ENCODE results near the gene GSG1L.
A peak's percentile ranks its signal among the peaks of the same experiment; 100 is the strongest.

GSG1L gene

DNA sequence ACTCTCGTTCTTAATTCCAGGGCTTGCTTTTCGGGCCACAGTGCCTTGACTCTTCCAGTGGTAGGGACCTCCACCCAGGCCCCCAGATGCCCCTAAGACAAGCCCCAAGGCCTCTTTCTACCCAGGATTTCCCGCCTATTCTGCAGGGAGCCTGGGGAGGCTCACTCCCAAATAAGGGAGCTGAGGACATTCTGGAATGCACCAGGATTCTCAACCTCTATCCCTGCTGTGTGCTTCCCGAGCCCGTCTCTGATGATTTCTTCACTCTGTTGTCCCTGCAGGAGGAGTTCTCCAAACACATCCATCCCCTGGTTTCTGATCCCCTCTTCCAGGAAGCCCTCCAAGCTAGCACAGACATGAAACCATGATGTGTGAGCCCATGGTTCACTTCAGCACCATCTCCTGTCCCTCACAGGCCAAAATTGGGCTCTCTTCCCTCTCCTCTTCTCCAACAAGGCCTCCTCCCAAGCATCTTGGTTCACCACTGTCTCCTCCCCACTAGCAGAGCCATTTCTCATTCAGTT is 257.6 kb downstream of the GSG1L start:
- DNase-seq: no peak

DNA sequence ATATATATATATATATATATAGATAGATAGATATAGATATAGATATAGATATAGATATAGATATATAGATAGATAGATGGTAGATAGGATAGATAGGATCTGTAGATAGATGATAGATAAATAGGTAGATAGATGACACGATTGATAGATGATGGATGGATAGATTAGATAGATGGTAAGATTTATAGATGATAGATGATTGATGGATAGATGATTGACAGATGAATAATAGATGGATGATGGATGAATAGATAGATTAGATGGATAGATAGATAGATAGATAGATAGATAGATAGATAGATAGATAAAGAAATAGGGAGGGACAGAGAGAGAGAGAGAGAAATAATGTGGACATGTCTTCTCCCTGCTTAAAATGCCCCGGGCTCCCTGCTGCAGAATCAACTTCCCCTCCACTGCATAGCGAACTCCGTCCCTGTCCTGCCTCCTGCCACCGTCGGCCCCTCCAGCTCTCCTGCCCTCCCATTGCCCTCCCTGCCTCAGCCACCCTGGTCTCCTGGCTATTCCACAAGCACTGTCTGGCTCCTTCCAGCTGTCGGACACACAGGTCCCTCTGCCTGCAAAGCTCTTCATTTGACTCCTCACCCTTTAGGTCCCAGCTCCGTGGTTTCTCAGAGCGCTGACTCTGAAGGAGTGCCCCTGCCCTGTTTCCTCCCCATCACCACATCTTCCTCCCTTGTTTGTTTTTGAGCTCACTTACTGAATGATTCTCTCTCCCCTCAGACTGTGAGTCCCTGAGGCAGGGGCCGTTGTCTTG is 259.6 kb downstream of the GSG1L start:
- peak in 1 of 2 experiments; percentile 1 for DNase-seq

DNA sequence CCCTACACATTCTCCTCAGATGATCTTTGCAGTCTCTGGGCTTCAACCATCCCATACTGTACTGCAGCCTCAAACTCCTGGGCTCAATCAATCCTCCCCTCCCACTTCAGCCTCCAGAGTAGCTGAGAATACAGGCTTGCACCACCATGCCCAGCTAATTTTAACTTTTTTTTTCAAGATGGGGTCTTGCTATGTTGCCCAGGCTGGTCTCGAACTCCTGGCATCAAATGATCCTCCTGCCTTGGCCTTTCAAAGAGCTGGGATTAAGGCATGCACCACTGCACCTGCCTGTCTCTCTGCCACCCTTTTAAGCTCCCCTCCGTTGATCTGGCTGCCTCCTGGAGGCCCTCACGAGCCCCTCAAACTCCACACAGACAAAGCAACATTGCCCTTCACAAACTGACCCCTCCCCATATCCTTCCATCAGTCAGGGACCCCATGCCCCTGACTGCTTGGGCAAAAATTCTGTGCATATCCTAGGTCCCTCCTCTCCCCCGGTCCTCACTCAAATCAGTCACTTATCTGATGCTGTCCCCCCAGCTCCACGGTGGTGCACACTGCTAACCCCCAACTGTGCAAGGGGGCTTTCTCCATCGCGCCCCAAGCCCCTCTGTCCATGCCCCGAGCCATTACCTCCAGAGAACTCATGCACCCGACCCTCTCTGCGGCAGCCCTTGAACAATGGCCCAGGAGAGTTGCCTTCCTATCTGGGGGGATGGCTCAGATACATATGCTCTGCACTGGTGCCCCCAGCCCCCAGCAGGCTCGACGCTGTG is 260.7 kb downstream of the GSG1L start:
- DNase-seq: no peak

DNA sequence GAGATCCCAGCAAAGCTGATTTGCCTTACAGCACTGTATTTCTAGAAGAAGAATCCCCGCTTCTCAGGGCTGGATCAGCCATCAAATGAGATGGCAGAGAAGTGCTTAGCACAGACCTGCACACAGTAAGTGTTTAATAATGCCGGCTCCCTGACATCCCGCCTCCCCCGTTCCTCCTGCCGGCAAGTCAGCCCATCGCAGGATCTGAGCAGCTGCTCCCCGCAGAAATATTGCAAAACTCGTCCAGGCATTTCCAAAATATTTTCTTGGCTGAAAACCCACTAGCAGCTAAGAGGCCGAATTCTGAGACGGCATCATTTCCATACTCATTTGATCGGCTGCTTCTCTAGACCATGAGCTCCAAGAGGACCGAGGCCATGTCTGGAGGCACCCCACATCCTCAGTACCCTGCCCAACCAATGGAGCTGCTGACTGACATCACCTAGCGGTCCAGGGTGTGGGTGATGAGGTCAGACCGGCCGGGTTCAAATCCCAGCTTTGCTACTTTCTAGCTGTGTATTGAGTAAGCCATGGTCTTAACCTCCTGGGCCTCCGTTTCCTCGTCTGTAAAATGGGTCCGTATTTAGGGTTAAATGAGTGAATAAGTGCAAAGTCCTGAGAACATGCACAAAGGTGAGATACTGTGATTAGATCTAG is 262.1 kb downstream of the GSG1L start:
- DNase-seq: no peak

DNA sequence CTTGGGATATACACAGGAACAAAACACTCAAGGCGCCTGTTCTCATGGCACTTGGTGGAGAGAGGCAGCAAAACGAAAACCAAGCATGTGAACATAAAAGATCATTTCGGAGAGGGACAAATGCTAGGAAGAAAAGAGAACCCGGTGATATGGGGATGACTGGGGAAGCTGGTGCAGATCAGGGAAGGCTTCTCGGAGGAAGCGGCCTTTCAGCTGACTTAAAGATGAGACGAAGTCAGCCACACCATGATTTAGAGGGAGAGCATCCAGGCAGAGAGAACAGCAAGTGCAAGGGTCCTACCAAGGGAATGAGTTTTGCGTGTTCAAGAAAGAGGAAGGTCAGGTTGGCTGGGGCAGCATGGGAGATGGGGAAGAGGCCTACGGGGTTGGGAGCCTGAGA is 262.7 kb downstream of the GSG1L start:
- no peak for DNase-seq

DNA sequence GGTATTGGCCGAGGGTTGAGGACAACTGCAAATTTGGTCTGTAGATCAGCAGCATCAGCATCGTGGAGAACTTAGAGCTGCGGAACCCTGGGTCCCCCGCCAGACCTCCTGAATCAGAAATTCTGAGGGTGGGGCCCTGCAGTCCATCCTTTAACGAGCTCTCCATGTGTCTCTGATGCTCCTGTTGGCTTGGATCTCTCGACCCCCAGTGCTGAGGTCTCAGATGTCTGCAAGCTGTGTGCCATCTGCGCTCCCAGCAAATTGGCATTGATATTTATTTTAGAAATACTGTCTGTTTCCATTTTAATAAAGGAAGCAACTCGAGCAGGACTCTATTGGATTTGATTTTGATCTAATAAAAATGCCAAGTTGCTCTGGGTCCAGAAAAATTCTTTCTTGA is 263.6 kb downstream of the GSG1L start:
- DNase-seq: no peak

DNA sequence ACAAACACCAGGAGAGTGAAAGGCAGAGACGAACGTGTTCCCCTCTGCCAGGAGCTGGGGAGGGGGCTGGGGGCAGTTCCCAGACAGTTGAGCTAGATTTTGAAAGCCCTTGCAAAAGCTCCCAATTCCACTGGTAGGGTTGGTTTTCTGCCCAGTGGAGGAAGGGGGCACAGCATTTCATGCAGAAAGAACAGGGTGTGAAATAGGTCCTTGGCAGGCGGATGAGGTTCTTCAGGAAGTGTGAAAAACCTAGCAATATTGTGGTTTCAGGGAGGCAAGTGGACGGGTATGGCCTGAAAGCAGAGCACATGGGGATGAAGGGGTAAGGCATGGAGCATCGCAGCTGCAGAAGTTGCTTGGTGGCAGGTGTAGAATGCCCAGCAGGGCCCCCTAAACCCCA is 265.3 kb downstream of the GSG1L start:
- DNase-seq: no peak

DNA sequence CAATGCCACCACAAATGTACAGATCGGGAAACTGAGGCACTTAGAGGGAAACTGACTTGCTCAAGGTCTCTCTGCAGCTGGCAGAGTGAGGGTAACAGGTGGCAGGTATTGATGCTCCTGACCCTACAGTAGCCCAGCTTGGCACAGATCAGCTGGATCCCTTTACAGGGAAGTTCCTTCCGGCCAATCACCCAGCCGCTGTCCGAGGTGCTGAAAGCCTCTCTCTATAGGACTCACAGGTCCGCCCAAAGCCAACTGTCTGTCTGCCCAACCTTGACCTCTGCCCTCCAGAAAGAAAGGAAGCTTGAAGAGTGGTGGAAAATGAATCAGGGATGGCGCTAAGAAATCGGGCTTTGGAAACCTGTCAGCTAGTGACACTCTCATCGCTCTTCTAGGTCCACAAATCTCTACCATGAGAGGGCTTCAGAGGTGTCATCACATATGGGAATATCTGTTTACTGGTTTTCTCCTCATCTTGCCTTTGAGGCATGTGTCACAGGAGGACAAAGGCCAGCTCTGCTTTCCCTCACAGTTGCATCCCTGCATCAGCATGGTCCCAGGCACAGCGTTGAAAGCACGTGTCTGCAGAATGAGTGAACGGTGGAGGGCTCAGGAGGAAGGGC is 267.4 kb downstream of the GSG1L start:
- DNase-seq: no peak

DNA sequence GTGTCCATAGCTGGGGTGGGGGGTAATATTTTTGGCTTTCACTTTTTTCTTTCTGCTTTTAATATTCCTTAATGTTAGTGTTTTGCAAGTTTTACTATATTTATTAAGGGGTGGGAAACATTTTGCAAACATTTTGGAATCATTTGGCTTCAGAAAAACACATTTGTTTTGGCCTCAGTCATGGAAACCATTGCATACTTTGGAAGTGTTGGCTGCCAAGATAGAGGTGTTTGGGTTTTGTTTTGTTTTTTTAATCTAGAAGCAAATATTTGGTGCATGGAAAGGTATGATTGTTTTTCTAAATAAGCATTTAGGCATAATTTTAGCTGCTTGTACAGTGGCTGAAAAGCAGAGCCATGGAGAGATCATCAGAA is 270.3 kb downstream of the GSG1L start:
- DNase-seq: no peak

DNA sequence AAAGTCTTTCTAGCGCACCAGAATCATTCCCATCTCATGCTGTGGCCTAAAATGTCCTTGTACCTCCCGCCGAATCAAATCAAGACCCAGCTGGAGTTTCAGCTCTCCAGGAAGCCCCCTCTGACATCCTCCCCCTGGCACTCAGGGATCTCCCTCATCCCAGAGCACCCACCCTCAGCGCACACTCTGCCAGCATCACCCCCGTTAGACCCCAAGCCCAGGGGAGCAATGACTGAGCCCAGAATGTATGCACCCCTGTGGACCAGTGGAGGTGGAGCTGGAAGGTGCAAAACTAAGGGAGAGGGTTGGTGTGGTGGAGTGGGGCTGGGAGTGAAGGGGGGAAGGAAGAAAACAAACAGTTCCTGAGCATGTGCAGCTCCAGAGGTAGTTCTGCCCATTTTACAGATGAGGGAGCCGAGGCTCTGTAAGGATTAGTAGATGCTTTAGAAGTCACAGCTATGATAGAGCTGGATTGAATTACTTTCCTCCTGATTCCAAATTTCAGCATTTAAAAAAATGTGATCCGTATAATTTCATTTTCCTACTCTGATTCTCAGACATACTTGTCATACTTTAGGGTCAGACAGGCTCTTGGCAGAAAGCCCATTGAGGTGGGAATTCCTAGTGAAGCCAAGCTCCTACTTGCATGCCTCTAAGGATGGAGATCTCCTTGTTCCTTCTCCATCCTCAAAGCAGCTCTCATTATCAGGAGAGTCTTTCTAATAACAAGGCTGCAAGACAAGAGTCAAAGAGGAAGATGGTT is 270.8 kb downstream of the GSG1L start:
- no peak for DNase-seq

DNA sequence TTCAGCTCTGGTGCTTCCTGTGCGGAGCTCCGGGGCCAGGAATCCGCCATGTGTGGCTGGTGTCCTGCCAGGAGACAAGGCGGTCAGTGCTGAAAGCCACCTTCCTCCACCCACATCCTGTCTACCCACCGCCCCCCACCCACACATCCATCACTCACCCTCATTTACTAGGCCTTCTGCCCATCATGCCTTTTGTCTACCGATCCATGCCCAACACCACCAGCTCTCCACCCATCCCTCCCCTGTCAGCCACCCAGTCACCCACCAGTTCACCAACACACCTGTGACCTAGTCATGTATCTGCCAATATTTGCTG is 272.2 kb downstream of the GSG1L start:
- DNase-seq: no peak

DNA sequence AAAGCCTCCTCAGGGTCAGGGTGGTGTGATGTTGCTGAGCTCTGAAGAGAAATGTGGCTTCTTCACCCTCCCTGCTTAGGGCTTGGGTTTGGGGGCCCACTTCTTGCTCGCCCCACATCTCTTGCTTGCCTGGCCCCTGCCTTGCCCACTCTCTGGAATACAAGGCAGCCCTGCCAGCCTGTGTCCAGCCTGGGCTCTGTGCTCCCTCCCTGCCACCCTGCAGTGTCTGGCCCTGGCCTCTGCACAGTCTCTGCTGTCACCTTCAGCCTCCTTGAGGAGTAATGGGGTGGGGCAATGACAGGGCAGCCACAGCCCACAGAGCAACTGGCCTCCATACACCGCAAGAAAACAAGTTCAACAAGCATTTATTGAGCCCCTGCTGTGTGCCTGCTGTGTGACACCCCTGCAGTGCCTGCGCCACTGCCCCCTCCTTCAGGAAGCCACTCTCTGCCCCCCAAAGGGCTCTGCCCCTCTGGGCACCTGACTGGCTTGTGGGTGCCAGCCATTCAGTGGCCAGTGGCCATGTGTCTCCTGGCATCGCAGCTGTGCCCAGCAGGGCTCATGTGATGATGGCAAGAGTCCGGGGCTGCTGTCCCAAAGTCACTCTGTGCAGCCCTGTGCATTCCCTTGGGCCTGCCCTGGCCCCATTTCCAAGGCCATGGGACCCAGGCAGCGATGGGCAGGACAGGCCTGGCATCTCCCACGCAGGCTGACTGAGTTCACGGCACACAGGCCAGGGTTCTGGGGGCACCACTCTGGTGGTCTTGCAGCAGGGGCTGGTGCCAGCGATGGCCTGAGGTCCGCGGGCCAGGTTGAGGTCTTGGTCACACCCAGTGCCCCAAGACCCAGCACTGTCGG is 272.7 kb downstream of the GSG1L start:
- DNase-seq: no peak

DNA sequence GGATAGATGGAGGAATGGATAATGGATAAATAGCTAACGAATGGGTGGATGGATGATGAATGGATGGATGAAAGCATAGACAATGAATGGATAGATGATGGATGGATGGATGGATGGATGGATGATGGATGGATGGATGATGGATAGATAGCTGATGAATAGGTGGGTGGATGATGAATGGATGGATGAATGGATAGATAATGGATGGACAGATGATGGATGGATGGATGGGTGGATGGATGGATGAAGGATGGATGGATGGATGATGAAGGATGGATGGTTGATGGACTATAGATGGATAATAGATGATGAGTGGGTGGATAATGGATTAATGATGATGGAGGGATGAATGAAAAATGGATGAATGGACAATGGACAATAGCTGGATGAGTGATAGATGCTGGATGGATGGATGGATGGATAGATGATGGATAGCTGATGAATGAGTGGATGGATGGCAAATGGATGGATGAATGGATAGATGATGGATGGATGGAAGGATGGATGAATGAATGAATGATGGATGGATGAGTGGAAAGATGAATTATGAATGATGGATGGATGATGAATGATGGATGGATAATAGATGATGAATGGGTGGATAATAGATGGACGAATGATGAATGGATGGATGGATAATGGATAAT is 273.8 kb downstream of the GSG1L start:
- no peak for DNase-seq

DNA sequence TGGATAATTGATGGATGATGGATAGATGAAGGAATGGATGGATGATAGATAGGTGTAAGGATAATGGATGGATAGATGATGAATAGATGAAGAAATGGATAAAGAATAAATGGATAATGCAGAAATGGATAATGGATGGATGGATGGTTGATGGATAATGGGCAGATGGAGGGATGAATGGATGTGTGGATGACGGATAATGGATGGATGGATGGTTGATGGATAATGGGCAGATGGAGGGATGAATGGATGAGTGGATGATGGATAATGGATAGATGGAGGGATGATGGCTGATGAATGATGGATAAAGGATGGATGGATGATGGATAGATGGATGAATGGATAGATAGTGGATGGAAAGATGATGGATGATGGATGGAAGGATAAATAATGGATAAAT is 274.4 kb downstream of the GSG1L start:
- no peak for DNase-seq

DNA sequence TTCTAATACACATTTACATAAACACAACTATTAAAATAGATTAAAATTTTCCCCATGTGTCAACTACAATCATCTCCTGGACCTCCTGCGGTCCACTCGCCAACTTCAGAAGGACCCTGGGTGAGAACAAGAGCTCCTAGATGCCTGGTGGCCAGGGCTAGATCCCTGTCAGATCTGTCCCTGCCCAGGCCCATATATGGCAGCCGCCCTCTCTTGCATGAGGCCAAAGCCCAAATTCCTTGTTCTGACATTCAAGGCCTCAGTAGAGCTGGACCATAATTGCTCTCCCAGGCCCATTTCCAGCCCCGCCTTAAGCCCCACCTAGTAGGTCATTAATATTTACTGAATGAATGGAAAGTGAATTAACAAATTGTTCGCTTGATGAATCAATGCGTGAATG is 275.8 kb downstream of the GSG1L start:
- no peak for DNase-seq

DNA sequence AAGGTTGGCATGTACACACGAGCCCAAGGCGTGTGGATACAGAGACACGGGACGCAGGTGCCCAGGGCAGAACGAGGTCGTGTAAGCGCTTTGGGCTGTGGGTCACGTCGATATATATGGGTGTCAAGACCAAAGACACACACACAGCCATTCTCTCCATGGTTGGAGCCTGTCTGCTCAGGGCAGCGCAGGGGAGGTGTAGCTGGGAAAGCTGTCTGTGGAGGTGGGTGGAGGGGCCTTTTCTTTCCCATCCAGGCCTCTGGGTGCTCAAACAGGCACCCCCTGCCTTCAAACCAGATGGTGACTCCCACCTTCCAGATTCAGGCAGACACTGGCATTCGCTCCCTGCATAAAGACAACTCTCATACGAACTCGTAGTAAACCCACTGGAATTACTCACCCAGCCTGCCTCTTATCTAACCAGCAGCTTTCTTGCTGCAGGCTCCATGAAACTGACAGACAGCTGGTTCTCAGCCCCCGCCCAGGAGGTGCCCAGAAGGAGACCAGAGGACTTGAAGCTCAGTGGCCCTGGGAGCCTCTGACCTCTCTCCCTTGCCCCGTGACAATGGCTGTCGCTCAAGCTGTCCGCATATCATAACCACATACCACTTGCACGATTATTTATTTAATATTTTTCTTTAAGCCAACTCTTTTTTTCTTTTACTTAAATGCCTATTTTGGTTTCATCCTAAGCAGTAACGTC is 276.4 kb downstream of the GSG1L start:
- DNase-seq: no peak

DNA sequence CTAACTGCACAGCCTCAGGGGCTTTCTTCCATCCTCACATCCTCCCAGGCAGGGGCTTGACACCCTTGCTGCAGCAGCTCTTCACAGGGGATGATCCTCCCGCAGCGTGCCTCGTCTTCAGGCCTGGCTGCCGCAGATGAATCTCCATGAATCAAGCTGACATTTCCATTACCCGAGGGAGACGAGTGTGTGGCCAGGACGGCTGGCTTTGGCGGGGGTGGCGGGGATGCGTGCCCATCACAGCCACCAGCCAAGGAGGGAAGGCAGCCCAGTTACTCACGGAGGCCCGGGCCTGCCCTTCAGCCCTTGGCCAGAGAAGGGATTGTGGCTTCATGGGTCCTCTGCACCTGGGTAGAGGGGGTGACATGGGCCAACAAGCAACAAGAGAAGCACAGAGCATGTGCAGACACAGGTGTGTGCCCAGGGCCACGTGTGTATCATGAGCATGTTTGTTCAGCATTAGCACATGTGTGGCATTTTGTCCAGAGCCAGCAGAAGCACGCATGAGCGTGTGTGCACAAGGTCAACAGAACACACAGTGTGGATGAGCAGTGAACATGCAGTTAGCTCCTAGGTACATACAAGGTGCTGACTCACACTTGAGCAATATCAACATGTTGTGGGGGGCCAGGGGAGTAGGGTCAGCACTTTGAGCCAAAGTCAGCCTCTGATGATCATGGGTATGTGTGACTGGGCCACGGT is 277.1 kb downstream of the GSG1L start:
- no peak for DNase-seq

DNA sequence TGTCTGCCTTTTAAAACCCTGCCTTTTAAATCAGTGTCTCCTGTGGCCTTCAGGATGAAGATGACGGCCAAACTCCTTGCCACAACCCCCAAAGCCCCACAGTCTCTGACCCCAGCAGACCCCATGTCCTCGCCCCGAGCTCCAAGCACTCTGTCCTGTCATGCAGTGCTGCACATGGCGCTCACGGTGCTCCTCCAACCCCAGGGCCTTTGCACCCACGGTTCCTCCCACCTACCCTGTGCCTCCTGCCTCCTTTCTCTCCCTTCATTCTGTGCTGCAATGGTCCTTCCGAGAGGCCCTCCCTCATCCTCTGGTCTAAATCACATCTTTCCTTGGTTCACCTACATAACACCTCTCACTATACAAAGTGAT is 278.2 kb downstream of the GSG1L start:
- no peak for DNase-seq

DNA sequence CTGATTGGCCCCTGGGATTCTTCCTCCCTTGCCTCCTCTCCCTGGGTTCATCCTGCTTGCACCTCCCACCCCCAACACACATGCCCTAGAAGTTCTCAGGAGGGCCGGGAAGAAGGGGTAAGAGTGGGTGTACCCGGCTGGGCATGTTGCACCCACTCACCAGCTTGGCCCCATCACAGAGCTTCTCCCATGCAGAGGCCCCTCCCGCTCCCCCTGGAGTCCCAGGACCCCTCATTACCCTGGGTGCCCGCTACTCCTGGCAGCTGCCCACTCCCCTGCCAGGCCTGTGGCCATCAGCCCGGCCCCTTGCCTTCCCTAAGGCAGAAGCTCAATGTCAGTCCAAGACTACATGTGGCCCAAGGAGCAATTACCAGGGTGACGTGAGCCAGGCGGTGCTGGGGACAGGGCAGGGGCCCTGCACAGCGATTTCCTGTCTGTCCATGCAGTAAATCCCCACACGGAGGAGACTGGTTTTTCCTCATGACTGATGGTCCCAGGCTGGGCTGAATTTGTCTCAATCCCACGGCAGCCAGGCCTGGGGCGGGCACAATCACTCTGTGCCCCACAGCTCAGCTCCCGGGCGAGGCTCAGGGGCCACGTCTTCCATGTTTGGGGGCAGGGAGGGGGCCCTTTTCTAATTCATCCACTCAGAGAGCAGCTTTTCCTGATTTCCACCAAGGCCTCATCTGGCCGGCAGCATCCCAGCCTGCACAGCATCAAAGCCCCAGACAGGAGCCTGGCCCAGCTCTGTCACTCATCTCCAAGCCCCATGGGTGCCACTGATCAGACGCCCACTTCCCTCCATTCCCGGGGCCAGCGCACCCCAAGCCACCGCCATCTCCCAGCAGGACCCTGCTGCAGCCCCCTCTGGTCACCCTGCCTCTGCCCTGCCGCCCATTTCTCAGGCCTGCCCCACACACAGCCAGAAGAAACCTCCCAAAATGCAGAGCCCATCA is 278.9 kb downstream of the GSG1L start:
- DNase-seq: no peak
